SK-N-SH (cell line): ENCODE measurements around the gene PER3. TPM values are rescaled to one million over a fixed set of nuclear protein-coding genes. Genes with fewer than 3 reads are reported as not detected.
A peak's percentile ranks its signal among the peaks of the same experiment; 100 is the strongest.

ENCODE experiments used
- CTCF ChIA-PET: fragments of 300-600, 350-600 bp; formaldehyde crosslinking; extraction: SDS; loops from one replicate; lab custom pipeline; 2021; lab: Yijun Ruan, JAX
- POLR2A ChIA-PET: fragments of 350-600 bp; sonication (Branson Sonifier 250); formaldehyde crosslinking; extraction: SDS; loops from one replicate; lab custom pipeline; 2020; ENCODE audit warnings: antibody characterized with exemption, inconsistent platforms; lab: Yijun Ruan, JAX
- DNase-seq: peaks from one replicate; pipeline ENCODE4 v3.0.0; 2012
- H2AFZ ChIP-seq: fragments of 200-600 bp; sonication (generic); 2 replicates; pipeline ENCODE4 v1.8.1; 2016; ENCODE audit warnings: antibody characterized with exemption, mild to moderate bottlenecking, low read depth
- H3F3A ChIP-seq: fragments of 200-600 bp; sonication (generic); replicated peaks from 2 replicates; pipeline ENCODE3; 2016; ENCODE audit warnings: antibody characterized with exemption, mild to moderate bottlenecking; ENCODE audit not compliant: insufficient read depth
- H3K27ac ChIP-seq, 2 experiments: fragments of 200-500 bp in 1 of 2; fragments of 200-600 bp in 1 of 2; sonication (Bioruptor generic) in 1 of 2; sonication (generic), shearing (Covaris generic) in 1 of 2; 2 replicates each; pipeline versions ENCODE4 v1.5.1 to v1.6.1; 2014 to 2016; ENCODE audit warnings: low read depth in 2 of 2, inconsistent platforms in 1 of 2, low read length in 1 of 2, mild to moderate bottlenecking in 1 of 2, mixed read lengths in 1 of 2
- H3K27me3 ChIP-seq: fragments of 200-600 bp; sonication (generic), shearing (Covaris generic); 2 replicates; pipeline ENCODE4 v1.6.1; 2016; ENCODE audit warnings: mixed run types; ENCODE audit not compliant: insufficient read depth
- H3K36me3 ChIP-seq, 2 experiments: fragments of 200-500 bp in 1 of 2; fragments of 200-600 bp in 1 of 2; sonication (Bioruptor generic) in 1 of 2; sonication (generic) in 1 of 2; replicated peaks in 1 of 2; 2 replicates each; pipeline versions ENCODE3 to v1.5.1; 2014 to 2016; ENCODE audit warnings: low read length in 1 of 2, mild to moderate bottlenecking in 1 of 2; ENCODE audit not compliant: insufficient read depth in 2 of 2, control insufficient read depth in 1 of 2
- H3K4me1 ChIP-seq, 2 experiments: fragments of 200-500 bp in 1 of 2; fragments of 200-600 bp in 1 of 2; sonication (Bioruptor generic) in 1 of 2; sonication (generic), shearing (Covaris generic) in 1 of 2; 2 replicates each; pipeline versions ENCODE4 v1.5.1 to v1.6.1; 2014 to 2016; ENCODE audit warnings: low read depth in 1 of 2, low read length in 1 of 2, mixed run types in 1 of 2; ENCODE audit not compliant: insufficient read depth in 2 of 2, control insufficient read depth in 1 of 2
- H3K4me2 ChIP-seq: fragments of 200-600 bp; sonication (generic), shearing (Covaris generic); 2 replicates; pipeline ENCODE4 v1.6.1; 2017; ENCODE audit warnings: mixed run types
- H3K4me3 ChIP-seq, 2 experiments: fragments of 200-500 bp in 1 of 2; fragments of 200-600 bp in 1 of 2; sonication (Bioruptor generic) in 1 of 2; sonication (generic), shearing (Covaris generic) in 1 of 2; 2 replicates each; pipeline versions ENCODE4 v1.5.1 to v1.8.1; 2014 to 2016; ENCODE audit warnings: low read depth in 2 of 2, inconsistent platforms in 1 of 2, low read length in 1 of 2, mild to moderate bottlenecking in 1 of 2, mixed read lengths in 1 of 2, moderate library complexity in 1 of 2
- H3K79me2 ChIP-seq: fragments of 200-600 bp; sonication (generic); 2 replicates; pipeline ENCODE4 v1.8.1; 2017; ENCODE audit warnings: mild to moderate bottlenecking; ENCODE audit not compliant: insufficient read depth
- H3K9ac ChIP-seq: fragments of 200-600 bp; sonication (generic); 2 replicates; pipeline ENCODE4 v1.6.1; 2017; ENCODE audit warnings: mixed run types
- H3K9me2 ChIP-seq: fragments of 200-600 bp; sonication (generic); 2 replicates; pipeline ENCODE4 v1.6.1; 2017; ENCODE audit warnings: mixed run types
- H3K9me3 ChIP-seq: fragments of 200-600 bp; sonication (generic); 2 replicates; pipeline ENCODE4 v1.6.1; 2017; ENCODE audit warnings: mixed run types, mild to moderate bottlenecking, moderate library complexity
- H4K20me1 ChIP-seq: fragments of 200-600 bp; sonication (generic); 2 replicates; pipeline ENCODE4 v1.6.1; 2017; ENCODE audit warnings: mild to moderate bottlenecking, mixed run types; ENCODE audit not compliant: insufficient read depth
- ELF1 ChIP-seq: IDR thresholded peaks from 2 replicates; pipeline ENCODE4 v1.4.0; 2012
- EP300 ChIP-seq, 2 experiments: IDR thresholded peaks; 2 replicates each; pipeline versions ENCODE4 v1.4.0 to v1.6.1; 2012; ENCODE audit warnings: borderline replicate concordance in 1 of 2, low read depth in 1 of 2, low read length in 1 of 2
- FOSL2 ChIP-seq: IDR thresholded peaks from 2 replicates; pipeline ENCODE4 v1.4.0; 2012; ENCODE audit warnings: low read depth, mild to moderate bottlenecking, moderate library complexity, borderline replicate concordance
- FOXJ3 ChIP-seq: sonication (generic); formaldehyde crosslinking; IDR thresholded peaks from 2 replicates; pipeline ENCODE4 v1.5.1; 2020; ENCODE audit warnings: mild to moderate bottlenecking, missing genetic modification reagents
- FOXM1 ChIP-seq: IDR thresholded peaks from 2 replicates; pipeline ENCODE4 v1.4.0; 2012; ENCODE audit warnings: low read depth, mild to moderate bottlenecking
- GABPA ChIP-seq: IDR thresholded peaks from 2 replicates; pipeline ENCODE4 v1.4.0; 2012; ENCODE audit warnings: low read depth, mild to moderate bottlenecking
- MEF2A ChIP-seq: IDR thresholded peaks from 2 replicates; pipeline ENCODE4 v1.4.0; 2012; ENCODE audit warnings: low read depth, borderline replicate concordance
- MXI1 ChIP-seq: IDR thresholded peaks from 2 replicates; pipeline ENCODE4 v1.6.1; 2012; ENCODE audit warnings: mild to moderate bottlenecking, low read depth, low read length, improper control_type of control experiment
- POLR2AphosphoS5 ChIP-seq: IDR thresholded peaks from 2 replicates; pipeline ENCODE4 v1.6.1; 2012; ENCODE audit warnings: low read depth, low read length
- RAD21 ChIP-seq: IDR thresholded peaks from 2 replicates; pipeline ENCODE4 v1.6.1; 2012; ENCODE audit warnings: mild to moderate bottlenecking, low read length
- RCOR1 ChIP-seq: fragments of 150-350 bp; IDR thresholded peaks from 2 replicates; pipeline ENCODE4 v1.6.1; 2017; ENCODE audit warnings: antibody characterized with exemption, low read length
- REST ChIP-seq: IDR thresholded peaks from 2 replicates; pipeline ENCODE4 v1.6.1; 2012; ENCODE audit warnings: mild to moderate bottlenecking, low read depth, low read length, moderate library complexity
- SMC3 ChIP-seq: IDR thresholded peaks from 2 replicates; pipeline ENCODE4 v1.6.1; 2012; ENCODE audit warnings: low read depth, low read length, improper control_type of control experiment
- TAF1 ChIP-seq: IDR thresholded peaks from 2 replicates; pipeline ENCODE4 v1.6.1; 2012; ENCODE audit warnings: low read depth, mild to moderate bottlenecking, low read length, moderate library complexity, borderline replicate concordance
- TEAD4 ChIP-seq: IDR thresholded peaks from 2 replicates; pipeline ENCODE4 v1.4.0; 2012; ENCODE audit warnings: mild to moderate bottlenecking, borderline replicate concordance; ENCODE audit not compliant: insufficient read depth
- WGBS: methylation state at CpG from one replicate; pipeline ENCODE4 v1.1.6; 2017; ENCODE audit warnings: low lambda C conversion rate; 5-methylcytosine and 5-hydroxymethylcytosine counted together
- polyA plus RNA-seq, 3 experiments: library from polyadenylated mRNA; depleted of rRNA; stranded (reverse); fragments of >200 nt; gene quantifications; 2 replicates each; pipeline ENCODE4 v1.2.3, GENCODE V29; 2012
- TF ChIP-seq, protein P1 (sequence below): IDR thresholded peaks from 2 replicates; pipeline ENCODE4 v1.4.0; 2012; ENCODE audit warnings: low read depth, borderline replicate concordance
- TF ChIP-seq, protein P2 (sequence below): IDR thresholded peaks from 2 replicates; pipeline ENCODE4 v1.4.0; 2012; ENCODE audit warnings: low read depth, borderline replicate concordance

PER3 gene
- polyA plus RNA-seq, 1 of the 3 experiments (the other 2 are of a cell fraction) = 6.0 TPM

- Histone ChIP-seq H3K27me3 (no peaks in the 10 kb centered on the region), H3K79me2 (0 out of 2 replicates have a peak, but pooled peaks cover 9% of the 10 kb centered on the region), H3K36me3 (peaks cover 43 to 45% of the 10 kb centered on the region in 2 experiments), H3K27ac (peak overlapping the region; percentile 29 to 82; a peak in 3 of 4 replicates), H3K9me3 (no peaks in the 10 kb centered on the region), H3K4me3 (peak overlapping the region; percentile 41 to 61), H3K9me2 (no peaks in the 10 kb centered on the region), H4K20me1 (no peaks in the 10 kb centered on the region), H3K4me2 (peak overlapping the region; percentile 67), H3K4me1 (peaks cover 0 to 6% of the 10 kb centered on the region in 2 experiments; a peak in 1 of 4 replicates), H3K9ac (peak overlapping the region; percentile 62), H2AFZ (peak overlapping the region; percentile 84), H3F3A (peaks cover 16% of the 10 kb centered on the region)
- TF ChIP-seq TAF1 = 0 out of 2 replicates have a peak, but pooled peaks have one; percentile 10
- TF ChIP-seq, protein P1, sequence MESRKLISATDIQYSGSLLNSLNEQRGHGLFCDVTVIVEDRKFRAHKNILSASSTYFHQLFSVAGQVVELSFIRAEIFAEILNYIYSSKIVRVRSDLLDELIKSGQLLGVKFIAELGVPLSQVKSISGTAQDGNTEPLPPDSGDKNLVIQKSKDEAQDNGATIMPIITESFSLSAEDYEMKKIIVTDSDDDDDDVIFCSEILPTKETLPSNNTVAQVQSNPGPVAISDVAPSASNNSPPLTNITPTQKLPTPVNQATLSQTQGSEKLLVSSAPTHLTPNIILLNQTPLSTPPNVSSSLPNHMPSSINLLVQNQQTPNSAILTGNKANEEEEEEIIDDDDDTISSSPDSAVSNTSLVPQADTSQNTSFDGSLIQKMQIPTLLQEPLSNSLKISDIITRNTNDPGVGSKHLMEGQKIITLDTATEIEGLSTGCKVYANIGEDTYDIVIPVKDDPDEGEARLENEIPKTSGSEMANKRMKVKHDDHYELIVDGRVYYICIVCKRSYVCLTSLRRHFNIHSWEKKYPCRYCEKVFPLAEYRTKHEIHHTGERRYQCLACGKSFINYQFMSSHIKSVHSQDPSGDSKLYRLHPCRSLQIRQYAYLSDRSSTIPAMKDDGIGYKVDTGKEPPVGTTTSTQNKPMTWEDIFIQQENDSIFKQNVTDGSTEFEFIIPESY = no peak
- WGBS = 5% methylated on average over 21 of the region's 34 CpGs
- no peak for DNase-seq
- ChIA-PET POLR2A (no interaction called here), CTCF (interaction anchor here (11.8 kb wide), 1 partner anchor 115 kb away, joined by 54 read pairs; no protein-coding TSS in a partner anchor)
Measured at GRCh38 chr1:7783178-7783711, 846 bp upstream of the PER3 start.

GRCh38 chr1:7784492-7785071, 491 bp downstream of the PER3 start:
- DNase-seq = no peak
- ChIA-PET POLR2A (no interaction called here), CTCF (interaction anchor here (0.7 to 11.8 kb wide), 3 partner anchors 32 to 121 kb away, joined by 3 to 54 read pairs (median 5); no protein-coding TSS in a partner anchor)
- Histone ChIP-seq H3K27ac (peak overlapping the region in 1 of 2 experiments; percentile 68; a peak in 3 of 4 replicates), H3K4me3 (peak overlapping the region; percentile 41 to 58), H3K27me3 (no peaks in the 10 kb centered on the region), H3K9me2 (no peaks in the 10 kb centered on the region), H3F3A (peaks cover 9% of the 10 kb centered on the region), H2AFZ (peak overlapping the region; percentile 51; the same call in 1 of the 2 replicates), H3K36me3 (peaks cover 41 to 51% of the 10 kb centered on the region in 2 experiments), H3K9ac (peak overlapping the region; percentile 79), H4K20me1 (no peaks in the 10 kb centered on the region), H3K4me1 (peaks cover 0 to 6% of the 10 kb centered on the region in 2 experiments; a peak in 1 of 4 replicates), H3K4me2 (peak overlapping the region; percentile 82), H3K79me2 (0 out of 2 replicates have a peak, but pooled peaks cover 9% of the 10 kb centered on the region), H3K9me3 (no peaks in the 10 kb centered on the region; the same call in 1 of the 2 replicates)
- WGBS = 67% methylated on average over 32 of the region's 52 CpGs
- no peak for TF ChIP-seq TEAD4
- no peak for TF ChIP-seq FOSL2
- no peak for TF ChIP-seq EP300 (IDR thresholded peaks at IDR 0.05; ENCODE audit: borderline replicate concordance in 1 of 2, low read depth in 1 of 2, low read length in 1 of 2)
- no peak for TF ChIP-seq FOXJ3
- TF ChIP-seq, protein P1 = no peak
- TF ChIP-seq, protein P2, sequence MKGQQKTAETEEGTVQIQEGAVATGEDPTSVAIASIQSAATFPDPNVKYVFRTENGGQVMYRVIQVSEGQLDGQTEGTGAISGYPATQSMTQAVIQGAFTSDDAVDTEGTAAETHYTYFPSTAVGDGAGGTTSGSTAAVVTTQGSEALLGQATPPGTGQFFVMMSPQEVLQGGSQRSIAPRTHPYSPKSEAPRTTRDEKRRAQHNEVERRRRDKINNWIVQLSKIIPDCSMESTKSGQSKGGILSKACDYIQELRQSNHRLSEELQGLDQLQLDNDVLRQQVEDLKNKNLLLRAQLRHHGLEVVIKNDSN = no peak
- no peak for TF ChIP-seq RCOR1
- TF ChIP-seq MEF2A = no peak
- TF ChIP-seq ELF1 = no peak
- no peak for TF ChIP-seq SMC3
- TF ChIP-seq REST = no peak
- no peak for TF ChIP-seq MXI1
- no peak for TF ChIP-seq POLR2AphosphoS5
- no peak for TF ChIP-seq FOXM1
- no peak for TF ChIP-seq GABPA
- no peak for TF ChIP-seq RAD21
